ENCODE measurements around the gene EPN2. TPM values are rescaled to one million over a fixed set of nuclear protein-coding genes. Genes with fewer than 3 reads are reported as not detected.
A peak's percentile ranks its signal among the peaks of the same experiment; 100 is the strongest.

Gene EPN2
- polyA plus RNA-seq, 3 donors: 0.93 TPM; not detected in 2

GRCh38 chr17:19379361-19380065 lies 142.3 kb downstream of the EPN2 start:
- Histone ChIP-seq H3K9me3 (replicated peaks in 1 of 2; ENCODE audit: control insufficient read depth in 1 of 2, insufficient read depth in 1 of 2, low read length in 2 of 2) (no peaks in the 10 kb centered on the region), H3K9ac (ENCODE audit: insufficient read depth, low read length, poor library complexity, severe bottlenecking) (peak overlapping the region; percentile 84), H3K27ac (ENCODE audit: low read depth in 1 of 2, low read length in 2 of 2) (peak overlapping the region in 1 of 2 donors; percentile 96), H2AFZ (ENCODE audit: insufficient read depth, low read depth, low read length, poor library complexity, severe bottlenecking) (no peak overlapping the region), H4K20me1 (ENCODE audit: insufficient read depth, low read length) (no peaks in the 10 kb centered on the region), H3K4me2 (replicated peaks; ENCODE audit: extremely low read depth, low read length, poor library complexity, severe bottlenecking) (peak overlapping the region; percentile 100), H3K4me1 (ENCODE audit: control insufficient read depth in 1 of 2, insufficient read depth in 2 of 2, low read length in 2 of 2) (peaks cover 29 to 35% of the 10 kb centered on the region in 2 donors), H3K36me3 (replicated peaks in 1 of 2; ENCODE audit: control insufficient read depth in 1 of 2, insufficient read depth in 2 of 2, low read length in 2 of 2) (peaks cover 49 to 53% of the 10 kb centered on the region in 2 donors), H3K27me3 (ENCODE audit: control insufficient read depth in 2 of 2, insufficient read depth in 2 of 2, low read length in 2 of 2) (no peaks in the 10 kb centered on the region), H3K4me3 (replicated peaks in 1 of 3; ENCODE audit: low read depth in 2 of 3, low read length in 3 of 3) (peak overlapping the region; percentile 66 to 90 (median 88)), H3K79me2 (ENCODE audit: insufficient read depth, low read length) (peaks cover 41% of the 10 kb centered on the region)
- Mint-ChIP-seq H3K36me3 (peaks cover 56 to 57% of the 10 kb centered on the region in 2 donors), H3K4me3 (peak overlapping the region; percentile 87 to 99), H3K27ac (peak overlapping the region; percentile 81 to 100 (median 92)), H3K9me3 (peaks cover 0 to 2% (median 0%) of the 10 kb centered on the region in 7 donors), H3K4me1 (peaks cover 26% of the 10 kb centered on the region), H3K27me3 (ENCODE audit: low read depth in 3 of 3) (peaks cover 2 to 5% (median 3%) of the 10 kb centered on the region in 3 donors)
- intact Hi-C loops (cut with micrococcal nuclease): loop anchor here (2.0 to 5.0 kb wide), 3 partner anchors 17 to 38 kb away; partner anchors contain the start of gene B9D1 (in 1 of the 2)
- DNase-seq: no peak
- WGBS (ENCODE audit: insufficient coverage): 100% methylated on average over 10 of the region's 13 CpGs
- no peak for TF ChIP-seq CTCF (IDR thresholded peaks at IDR 0.05)

GRCh38 chr17:19380481-19381301 lies 143.5 kb downstream of the EPN2 start:
- H3K79me2 ChIP-seq (ENCODE audit: insufficient read depth, low read length): peaks cover 41% of the 10 kb centered on the region
- Mint-ChIP-seq H3K36me3 (peaks cover 57 to 64% of the 10 kb centered on the region in 2 donors), H3K9me3 (peaks cover 0 to 2% (median 0%) of the 10 kb centered on the region in 7 donors), H3K27ac (peak overlapping the region in 1 of 7 donors; percentile 13), H3K4me1 (peaks cover 38% of the 10 kb centered on the region), H3K27me3 (ENCODE audit: low read depth in 3 of 3) (peaks cover 2 to 5% (median 3%) of the 10 kb centered on the region in 3 donors), H3K4me3 (no peak overlapping the region)
- peaks cover 49 to 55% of the 10 kb centered on the region in 2 donors for H3K36me3 ChIP-seq (replicated peaks in 1 of 2; ENCODE audit: control insufficient read depth in 1 of 2, insufficient read depth in 2 of 2, low read length in 2 of 2)
- intact Hi-C loops (cut with micrococcal nuclease): loop anchor here in 1 of 2 donors (5.0 kb wide), 1 partner anchor 37 kb away; no protein-coding TSS in a partner anchor
- no peaks in the 10 kb centered on the region for H4K20me1 ChIP-seq (ENCODE audit: insufficient read depth, low read length)
- H3K9ac ChIP-seq (ENCODE audit: insufficient read depth, low read length, poor library complexity, severe bottlenecking): no peak overlapping the region
- H3K27ac ChIP-seq (ENCODE audit: low read depth in 1 of 2, low read length in 2 of 2): no peak overlapping the region
- no peak for DNase-seq
- peaks cover 40 to 47% of the 10 kb centered on the region in 2 donors for H3K4me1 ChIP-seq (ENCODE audit: control insufficient read depth in 1 of 2, insufficient read depth in 2 of 2, low read length in 2 of 2)
- H3K4me2 ChIP-seq (replicated peaks; ENCODE audit: extremely low read depth, low read length, poor library complexity, severe bottlenecking): no peak overlapping the region
- no peak for TF ChIP-seq CTCF (IDR thresholded peaks at IDR 0.05)
- no peaks in the 10 kb centered on the region for H3K9me3 ChIP-seq (replicated peaks in 1 of 2; ENCODE audit: control insufficient read depth in 1 of 2, insufficient read depth in 1 of 2, low read length in 2 of 2)
- H3K27me3 ChIP-seq (ENCODE audit: control insufficient read depth in 2 of 2, insufficient read depth in 2 of 2, low read length in 2 of 2): no peaks in the 10 kb centered on the region
- H3K4me3 ChIP-seq (replicated peaks in 1 of 3; ENCODE audit: low read depth in 2 of 3, low read length in 3 of 3): no peak overlapping the region
- H2AFZ ChIP-seq (ENCODE audit: insufficient read depth, low read depth, low read length, poor library complexity, severe bottlenecking): no peak overlapping the region
- WGBS (ENCODE audit: insufficient coverage): 98% methylated on average over 27 of the region's 29 CpGs

Measured in CD14-positive monocyte (primary cell).